ENCODE measurements around the gene FBXO27. TPM values are rescaled to one million over a fixed set of nuclear protein-coding genes. Genes with fewer than 3 reads are reported as not detected.
"Not testable (repeated sequence)": the region's sequence is repeated elsewhere in the genome, so short reads cannot be mapped to it uniquely, and the experiment has no call there.

The FBXO27 gene
- total and polyA plus RNA-seq, 2 of the 4 experiments (the other 2 are of a cell fraction), result 0.18 to 0.50 TPM

- H2BK20ac ChIP-seq (ENCODE audit: low read depth, low read length), result no peak overlapping the region
- no TSS peak for BruUV-seq (replicated peaks)
- no peaks in the 10 kb centered on the region for H4K20me1 ChIP-seq (ENCODE audit: insufficient read depth, low read length)
- H3K18ac ChIP-seq (ENCODE audit: low read depth, low read length), result no peak overlapping the region
- H2BK120ac ChIP-seq (ENCODE audit: low read depth, low read length), result no peak overlapping the region
- H2AK9ac ChIP-seq (replicated peaks; ENCODE audit: low read depth, low read length, poor library complexity), result no peak overlapping the region
- DNase-seq (peak; percentile 32), ATAC-seq (ENCODE audit: low read depth) (peak; percentile 40; the same call in 1 of the 2 replicates)
- H2BK5ac ChIP-seq (ENCODE audit: low read depth, low read length, poor library complexity, severe bottlenecking), result no peak overlapping the region
- no CpG with 5 or more reads among the region's 5 CpGs for WGBS, 2 experiments (ENCODE audit: extremely low coverage in 2 of 2, insufficient read length in 1 of 2)
- H3K4me2 ChIP-seq (ENCODE audit: low read depth, low read length), result no peak overlapping the region
- 0 out of 2 replicates have a peak, but pooled peaks cover 2% of the 10 kb centered on the region for H3K9me3 ChIP-seq (ENCODE audit: control insufficient read depth, insufficient read depth, low read length)
- no peak overlapping the region for H3K56ac ChIP-seq (ENCODE audit: extremely low read depth, insufficient read depth, low read length)
- no peak overlapping the region for H3K4me3 ChIP-seq (ENCODE audit: insufficient read depth, low read depth, low read length)
- POLR2A ChIA-PET (ENCODE audit: unreplicated experiment), result no interaction called here
- peaks cover 2% of the 10 kb centered on the region; the same call in 1 of the 2 replicates for H3K4me1 ChIP-seq (ENCODE audit: control insufficient read depth, insufficient read depth, low read length)
- no peaks in the 10 kb centered on the region for H3K79me1 ChIP-seq (ENCODE audit: low read depth in 1 of 2, low read length in 2 of 2)
- peak overlapping the region; percentile 51 for H2AK5ac ChIP-seq (ENCODE audit: low read depth, low read length)
- in situ Hi-C loops (cut with MboI; ENCODE audit: low sequenced_read_pairs) (no loop called here), dilution Hi-C loops (cut with HindIII; ENCODE audit: low sequenced_read_pairs, unreplicated experiment) (no loop called here), intact Hi-C loops (cut with micrococcal nuclease) (no loop called here)
- TF ChIP-seq CEBPB (IDR thresholded peaks at IDR 0.05; ENCODE audit: low read depth, low read length), result no peak
- no peak for TF ChIP-seq RAD21 (IDR thresholded peaks at IDR 0.05; ENCODE audit: low read length)
- no peak for TF ChIP-seq MXI1 (IDR thresholded peaks at IDR 0.05; ENCODE audit: borderline replicate concordance, low read depth, low read length)
- no peak for TF ChIP-seq BHLHE40 (IDR thresholded peaks at IDR 0.05; ENCODE audit: low read depth, low read length)
- no peak for TF ChIP-seq FOS (IDR thresholded peaks at IDR 0.05; ENCODE audit: low read depth, low read length)
- no peak overlapping the region for H3K23ac ChIP-seq (ENCODE audit: low read depth, low read length)
- peak overlapping the region; percentile 29; the same call in 1 of the 2 replicates for H3K4ac ChIP-seq (ENCODE audit: low read depth, low read length)
- H3K9me1 ChIP-seq (ENCODE audit: insufficient read depth, low read length), result peaks cover 13% of the 10 kb centered on the region
- no peaks in the 10 kb centered on the region for H3K36me3 ChIP-seq (ENCODE audit: control insufficient read depth, insufficient read depth, low read length)
- peak overlapping the region; percentile 78 for H2AFZ ChIP-seq (replicated peaks; ENCODE audit: low read length, poor library complexity)
- CTCF ChIA-PET, result no interaction called here
- no peak overlapping the region for H3K14ac ChIP-seq (replicated peaks; ENCODE audit: low read depth, low read length)
- H3K27ac ChIP-seq (ENCODE audit: insufficient read depth, low read length), result no peak overlapping the region
- H4K8ac ChIP-seq (ENCODE audit: low read depth in 2 of 2, low read length in 2 of 2), result peak overlapping the region in 1 of 2 experiments; percentile 13; a peak in 1 of 4 replicates
- no peak overlapping the region for H4K91ac ChIP-seq (ENCODE audit: insufficient read depth, low read depth, low read length)
- no peak overlapping the region for H4K5ac ChIP-seq (ENCODE audit: low read depth, low read length)
- no peak overlapping the region for H2BK15ac ChIP-seq (ENCODE audit: low read depth, low read length)
- no peak overlapping the region for H3K9ac ChIP-seq (ENCODE audit: low read depth, low read length)
- H3K27me3 ChIP-seq (ENCODE audit: control insufficient read depth, insufficient read depth, low read length), result no peaks in the 10 kb centered on the region; the same call in 1 of the 2 replicates
Measured at GRCh38 chr19:39070888-39071287, 38.5 kb upstream of the FBXO27 start.

- H2BK20ac ChIP-seq (ENCODE audit: low read depth, low read length); H3K4ac ChIP-seq (ENCODE audit: low read depth, low read length); H3K27me3 ChIP-seq (ENCODE audit: control insufficient read depth, insufficient read depth, low read length); H3K9me1 ChIP-seq (ENCODE audit: insufficient read depth, low read length); H2BK120ac ChIP-seq (ENCODE audit: low read depth, low read length); DNase-seq; H3K9ac ChIP-seq (ENCODE audit: low read depth, low read length); H4K5ac ChIP-seq (ENCODE audit: low read depth, low read length); H4K20me1 ChIP-seq (ENCODE audit: insufficient read depth, low read length); H3K4me2 ChIP-seq (ENCODE audit: low read depth, low read length); H3K23ac ChIP-seq (ENCODE audit: low read depth, low read length); H3K4me3 ChIP-seq (ENCODE audit: insufficient read depth, low read depth, low read length); H3K79me1 ChIP-seq (ENCODE audit: low read depth in 1 of 2, low read length in 2 of 2); H3K27ac ChIP-seq (ENCODE audit: insufficient read depth, low read length); H3K14ac ChIP-seq (replicated peaks; ENCODE audit: low read depth, low read length); POLR2A ChIA-PET (ENCODE audit: unreplicated experiment); H4K91ac ChIP-seq (ENCODE audit: insufficient read depth, low read depth, low read length); H2AK9ac ChIP-seq (replicated peaks; ENCODE audit: low read depth, low read length, poor library complexity); H3K4me1 ChIP-seq (ENCODE audit: control insufficient read depth, insufficient read depth, low read length); H2BK15ac ChIP-seq (ENCODE audit: low read depth, low read length); in situ Hi-C loops (cut with MboI; ENCODE audit: low sequenced_read_pairs); H3K56ac ChIP-seq (ENCODE audit: extremely low read depth, insufficient read depth, low read length); dilution Hi-C loops (cut with HindIII; ENCODE audit: low sequenced_read_pairs, unreplicated experiment); H2AFZ ChIP-seq (replicated peaks; ENCODE audit: low read length, poor library complexity); intact Hi-C loops (cut with micrococcal nuclease); H2AK5ac ChIP-seq (ENCODE audit: low read depth, low read length); ATAC-seq (ENCODE audit: low read depth); H3K36me3 ChIP-seq (ENCODE audit: control insufficient read depth, insufficient read depth, low read length); H2BK5ac ChIP-seq (ENCODE audit: low read depth, low read length, poor library complexity, severe bottlenecking); H3K18ac ChIP-seq (ENCODE audit: low read depth, low read length); H3K9me3 ChIP-seq (ENCODE audit: control insufficient read depth, insufficient read depth, low read length); BruUV-seq (replicated peaks); H4K8ac ChIP-seq (ENCODE audit: low read depth in 2 of 2, low read length in 2 of 2): not testable (repeated sequence)
- no CpG with 5 or more reads among the region's 6 CpGs for WGBS, 2 experiments (ENCODE audit: extremely low coverage in 2 of 2, insufficient read length in 1 of 2)
- CTCF ChIA-PET, result interaction anchor here (1.3 kb wide), 1 partner anchor 106 kb away, joined by 5 read pairs; no protein-coding TSS in a partner anchor
Measured at GRCh38 chr19:39068259-39068658, 35.9 kb upstream of the FBXO27 start.

Measured in IMR-90 (cell line).